ENCODE data around the gene BLVRB. TPM values are rescaled to one million over a fixed set of nuclear protein-coding genes. Genes with fewer than 3 reads are reported as not detected.
"Not testable (repeated sequence)": the region's sequence is repeated elsewhere in the genome, so short reads cannot be mapped to it uniquely, and the experiment has no call there.

Gene BLVRB
- total RNA-seq, 4 donors from 2014 or later: 146 to 209 (median 164) TPM

- TF ChIP-seq, protein P1, sequence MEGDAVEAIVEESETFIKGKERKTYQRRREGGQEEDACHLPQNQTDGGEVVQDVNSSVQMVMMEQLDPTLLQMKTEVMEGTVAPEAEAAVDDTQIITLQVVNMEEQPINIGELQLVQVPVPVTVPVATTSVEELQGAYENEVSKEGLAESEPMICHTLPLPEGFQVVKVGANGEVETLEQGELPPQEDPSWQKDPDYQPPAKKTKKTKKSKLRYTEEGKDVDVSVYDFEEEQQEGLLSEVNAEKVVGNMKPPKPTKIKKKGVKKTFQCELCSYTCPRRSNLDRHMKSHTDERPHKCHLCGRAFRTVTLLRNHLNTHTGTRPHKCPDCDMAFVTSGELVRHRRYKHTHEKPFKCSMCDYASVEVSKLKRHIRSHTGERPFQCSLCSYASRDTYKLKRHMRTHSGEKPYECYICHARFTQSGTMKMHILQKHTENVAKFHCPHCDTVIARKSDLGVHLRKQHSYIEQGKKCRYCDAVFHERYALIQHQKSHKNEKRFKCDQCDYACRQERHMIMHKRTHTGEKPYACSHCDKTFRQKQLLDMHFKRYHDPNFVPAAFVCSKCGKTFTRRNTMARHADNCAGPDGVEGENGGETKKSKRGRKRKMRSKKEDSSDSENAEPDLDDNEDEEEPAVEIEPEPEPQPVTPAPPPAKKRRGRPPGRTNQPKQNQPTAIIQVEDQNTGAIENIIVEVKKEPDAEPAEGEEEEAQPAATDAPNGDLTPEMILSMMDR (IDR thresholded peaks at IDR 0.05): no peak
- TF ChIP-seq POLR2AphosphoS5 (IDR thresholded peaks at IDR 0.05): no peak
- no peak for TF ChIP-seq EP300 (IDR thresholded peaks at IDR 0.05)
- TF ChIP-seq POLR2A (IDR thresholded peaks at IDR 0.05): no peak
- H3K4me1 ChIP-seq: peaks cover 0 to 32% (median 13%) of the 10 kb centered on the region in 3 donors
- H3K27ac ChIP-seq: peak overlapping the region in 3 of 4 donors; percentile 69 to 75 (median 74)
- no peaks in the 10 kb centered on the region for H3K36me3 ChIP-seq
- H3K27me3 ChIP-seq: no peaks in the 10 kb centered on the region
- ATAC-seq: peak; percentile 86
- H3K4me3 ChIP-seq: no peak overlapping the region
- WGBS, 2 donors (ENCODE audit: low coverage in 1 of 2): 20 to 46% methylated on average over 5 to 11 of the region's 16 CpGs
- no peaks in the 10 kb centered on the region for H3K9me3 ChIP-seq
Observed at GRCh38 chr19:40411125-40411842, 54.3 kb downstream of the BLVRB start.

DNA sequence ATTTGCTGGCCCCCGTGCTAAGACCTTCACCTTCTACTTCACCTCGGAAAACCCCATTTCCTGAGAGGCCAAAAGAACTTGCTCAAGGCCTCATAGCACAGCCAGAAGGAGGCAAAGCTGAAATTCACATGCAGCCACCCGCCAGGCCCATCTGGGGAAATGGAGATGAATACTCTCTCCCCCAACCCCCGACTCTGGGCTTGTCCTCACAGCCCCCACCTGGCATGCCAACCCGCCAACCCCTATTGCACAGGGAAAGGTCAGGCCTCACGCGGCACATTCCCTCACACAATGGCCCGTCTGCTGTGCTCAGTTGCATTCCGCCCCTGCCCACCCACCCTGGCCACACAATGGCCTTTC, 55.5 kb downstream of the BLVRB start:
- no peak for TF ChIP-seq POLR2AphosphoS5 (IDR thresholded peaks at IDR 0.05)
- no peak for TF ChIP-seq POLR2A (IDR thresholded peaks at IDR 0.05)
- TF ChIP-seq, protein P1 (IDR thresholded peaks at IDR 0.05): no peak
- TF ChIP-seq EP300 (IDR thresholded peaks at IDR 0.05): no peak
- no peak for ATAC-seq

DNA sequence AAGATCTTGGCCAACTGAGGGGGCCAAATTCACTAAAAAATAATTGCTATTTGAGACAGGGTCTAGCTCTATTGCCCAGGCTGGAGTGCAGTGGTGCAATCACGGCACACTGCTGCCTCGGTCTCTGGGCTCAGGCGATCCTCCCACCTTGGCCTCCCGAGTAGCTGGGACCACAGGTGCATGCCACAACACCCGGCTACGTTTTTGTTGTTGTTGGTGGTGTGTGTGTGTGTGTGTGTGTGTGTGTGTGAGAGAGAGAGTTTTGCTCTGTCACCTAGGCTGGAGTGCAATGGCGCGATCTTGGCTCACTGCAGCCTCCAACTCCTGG, 57.0 kb downstream of the BLVRB start:
- H3K36me3 ChIP-seq, H3K9me3 ChIP-seq, H3K27me3 ChIP-seq, H3K4me3 ChIP-seq, H3K27ac ChIP-seq, ATAC-seq: not testable (repeated sequence)
- WGBS, 2 donors (ENCODE audit: low coverage in 1 of 2): 73% methylated on average over 3 of the region's 8 CpGs; no CpG with 5 or more reads in 1 of the 2 donors
- H3K4me1 ChIP-seq: peaks cover 0 to 43% (median 12%) of the 10 kb centered on the region in 3 donors

More for the DNA sequence above, 55.5 kb downstream of the BLVRB start:
- 67 to 76% methylated on average over 1 to 4 of the region's 9 CpGs for WGBS, 2 donors (ENCODE audit: low coverage in 1 of 2)
- Histone ChIP-seq H3K4me3 (no peak overlapping the region), H3K27me3 (no peaks in the 10 kb centered on the region), H3K27ac (peak overlapping the region in 1 of 4 donors; percentile 69), H3K4me1 (peaks cover 0 to 32% (median 13%) of the 10 kb centered on the region in 3 donors), H3K36me3 (no peaks in the 10 kb centered on the region), H3K9me3 (no peaks in the 10 kb centered on the region)

DNA sequence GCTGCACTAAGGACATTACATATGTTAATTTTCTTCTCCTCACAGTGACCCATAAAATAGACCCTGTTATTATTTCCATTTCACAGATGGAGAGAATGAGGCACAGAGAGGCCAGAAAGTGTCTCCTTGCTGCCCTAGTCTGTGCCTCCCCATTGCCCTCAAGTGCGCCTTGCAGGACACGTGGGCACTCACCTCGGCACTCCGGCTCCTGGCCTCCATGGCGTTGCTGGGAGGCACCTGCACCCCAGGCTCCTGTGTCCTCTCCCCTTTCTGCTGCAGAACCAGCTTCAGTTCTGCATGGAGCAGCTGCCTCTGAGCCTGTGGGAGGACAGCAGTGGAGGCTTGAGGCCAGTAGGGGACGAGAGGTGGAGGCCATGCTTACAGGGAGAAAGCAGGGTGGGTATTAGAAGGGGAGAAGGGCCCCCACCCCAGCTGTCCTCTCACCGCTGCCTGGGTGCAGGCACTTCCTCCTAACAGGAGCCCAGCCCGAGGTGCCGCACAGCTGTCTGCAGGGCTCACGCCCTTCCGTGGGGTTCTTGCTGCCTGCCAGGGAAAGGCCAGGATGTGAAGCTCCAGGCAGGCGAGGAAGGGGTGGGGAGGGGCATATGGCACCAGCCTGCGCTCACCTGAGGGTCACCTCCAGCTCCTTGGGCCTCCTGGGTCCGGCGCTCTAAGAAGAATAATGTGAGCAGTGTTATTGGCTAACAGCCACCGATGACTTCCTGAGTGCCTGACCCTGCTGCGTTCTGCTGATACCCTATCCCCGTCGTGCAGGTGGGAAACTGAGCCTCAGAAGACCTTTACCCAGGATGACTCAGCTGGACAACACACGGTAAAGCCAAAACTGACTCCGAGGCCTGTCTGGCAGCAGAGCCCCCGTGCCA, 57.6 kb downstream of the BLVRB start:
- peaks cover 0 to 43% (median 8%) of the 10 kb centered on the region in 3 donors for H3K4me1 ChIP-seq
- H3K27me3 ChIP-seq: no peaks in the 10 kb centered on the region
- H3K9me3 ChIP-seq: no peaks in the 10 kb centered on the region
- ATAC-seq: no peak
- H3K27ac ChIP-seq: no peak overlapping the region
- H3K36me3 ChIP-seq: no peaks in the 10 kb centered on the region
- no peak for TF ChIP-seq POLR2AphosphoS5 (IDR thresholded peaks at IDR 0.05)
- TF ChIP-seq, protein P1 (IDR thresholded peaks at IDR 0.05): no peak
- TF ChIP-seq EP300 (IDR thresholded peaks at IDR 0.05): no peak
- no peak for TF ChIP-seq POLR2A (IDR thresholded peaks at IDR 0.05)
- 84% methylated on average over 5 of the region's 22 CpGs; no CpG with 5 or more reads in 1 of the 2 donors for WGBS, 2 donors (ENCODE audit: low coverage in 1 of 2)
- H3K4me3 ChIP-seq: no peak overlapping the region

DNA sequence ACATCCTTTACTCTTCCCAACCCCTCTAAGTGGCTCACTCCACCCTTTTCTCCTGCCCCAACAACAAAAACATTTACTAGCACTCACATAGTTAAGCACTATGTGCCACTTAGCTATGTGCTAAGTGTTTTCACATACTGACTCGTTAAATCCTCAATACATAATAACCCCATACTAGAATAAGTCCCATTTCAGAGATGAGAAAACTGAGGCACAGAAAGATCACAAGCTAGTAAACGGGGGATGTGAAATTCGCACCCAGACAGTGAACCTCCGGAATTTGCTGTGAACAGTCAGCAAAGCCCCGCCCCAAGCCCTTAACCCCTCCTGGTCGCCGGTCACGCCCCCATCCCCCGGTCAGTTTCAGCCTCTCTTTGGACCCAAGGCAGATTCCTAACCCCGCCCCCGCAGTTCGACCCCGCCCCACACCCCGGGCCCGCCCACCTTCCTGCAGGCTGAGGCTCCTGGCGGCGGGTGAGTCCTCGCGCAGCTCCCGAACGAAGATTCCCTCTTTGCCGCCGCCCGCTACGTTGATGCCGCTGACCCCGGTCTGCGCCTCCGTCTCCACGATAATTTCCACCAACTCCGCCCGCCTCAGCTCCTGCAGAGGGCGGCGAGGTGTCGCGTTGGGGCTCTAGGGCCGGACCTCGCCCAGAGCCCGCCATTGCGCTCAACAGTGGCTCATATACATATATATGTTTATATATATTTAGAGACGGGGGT, 62.1 kb downstream of the BLVRB start:
- Histone ChIP-seq H3K36me3 (peaks cover 0 to 2% of the 10 kb centered on the region in 2 donors), H3K27ac (peak overlapping the region; percentile 67 to 93 (median 88)), H3K4me3 (peak overlapping the region; percentile 44 to 68), H3K27me3 (no peaks in the 10 kb centered on the region), H3K9me3 (no peaks in the 10 kb centered on the region), H3K4me1 (peaks cover 0 to 23% (median 0%) of the 10 kb centered on the region in 3 donors)
- ATAC-seq: peak; percentile 91
- 0% methylated on average over 5 to 6 of the region's 41 CpGs for WGBS, 2 donors (ENCODE audit: low coverage in 1 of 2)
- TF ChIP-seq EP300 (IDR thresholded peaks at IDR 0.05) (no peak), POLR2AphosphoS5 (IDR thresholded peaks at IDR 0.05) (peak; percentile 26), POLR2A (IDR thresholded peaks at IDR 0.05) (no peak)
- TF ChIP-seq, protein P1 (IDR thresholded peaks at IDR 0.05): peak in 2 of 4 experiments; percentile 9 to 16

All from gastroesophageal sphincter (tissue), 4 donors.